Liver (tissue), 9 donors: ENCODE data around the gene GMEB2. TPM values are rescaled to one million over a fixed set of nuclear protein-coding genes. Genes with fewer than 3 reads are reported as not detected.

Experiments
- DNase-seq: peaks from one replicate; pipeline ENCODE4 v3.0.0-alpha.2; 2017; ENCODE audit warnings: low spot score
- H3K27ac ChIP-seq, 2 donors: one replicate each; pipeline ENCODE4 v1.7.0; 2013; ENCODE audit warnings: inconsistent platforms in 2 of 2, low read length in 2 of 2, control low read depth in 1 of 2, low read depth in 1 of 2, mild to moderate bottlenecking in 1 of 2
- H3K27me3 ChIP-seq, 4 donors: one replicate each; pipeline versions ENCODE4 v1.6.1 to v1.7.0; 2013; ENCODE audit warnings: low read length in 3 of 4, inconsistent platforms in 1 of 4, mild to moderate bottlenecking in 1 of 4, moderate library complexity in 1 of 4; ENCODE audit not compliant: control insufficient read depth in 4 of 4, insufficient read depth in 4 of 4
- H3K36me3 ChIP-seq, 4 donors: one replicate each; pipeline versions ENCODE4 v1.6.1 to v1.7.0; 2013; ENCODE audit warnings: low read length in 3 of 4, mild to moderate bottlenecking in 3 of 4, low read depth in 1 of 4, moderate library complexity in 1 of 4; ENCODE audit not compliant: control insufficient read depth in 4 of 4, insufficient read depth in 3 of 4
- H3K4me1 ChIP-seq, 4 donors: one replicate each; pipeline versions ENCODE4 v1.6.1 to v1.7.0; 2013; ENCODE audit warnings: low read length in 3 of 4, mild to moderate bottlenecking in 3 of 4, moderate library complexity in 1 of 4; ENCODE audit not compliant: control insufficient read depth in 4 of 4, insufficient read depth in 4 of 4
- H3K4me3 ChIP-seq, 3 donors: one replicate each; pipeline versions ENCODE4 v1.6.1 to v1.7.0; 2013; ENCODE audit warnings: low read length in 3 of 3, control low read depth in 1 of 3, low read depth in 1 of 3, mild to moderate bottlenecking in 1 of 3
- H3K9ac ChIP-seq, 2 donors: one replicate each; pipeline ENCODE4 v1.7.0; 2013; ENCODE audit warnings: low read length in 2 of 2, mild to moderate bottlenecking in 2 of 2, moderate library complexity in 2 of 2, control low read depth in 1 of 2, low read depth in 1 of 2
- H3K9me3 ChIP-seq, 4 donors: one replicate each; pipeline versions ENCODE4 v1.6.1 to v1.7.0; 2013; ENCODE audit warnings: low read length in 3 of 4; ENCODE audit not compliant: control insufficient read depth in 4 of 4
- HNF4A ChIP-seq, 2 donors: conservative IDR thresholded peaks; 2 replicates each; pipeline ENCODE4 v1.6.1; 2016; ENCODE audit warnings: antibody characterized with exemption in 2 of 2, mild to moderate bottlenecking in 2 of 2
- HNF4G ChIP-seq: IDR thresholded peaks from 2 replicates; pipeline ENCODE4 v1.6.1; 2016; ENCODE audit warnings: antibody characterized with exemption
- NR2F2 ChIP-seq: IDR thresholded peaks from 2 replicates; pipeline ENCODE4 v1.6.1; 2016; ENCODE audit warnings: antibody characterized with exemption
- RAD21 ChIP-seq, 2 donors: IDR thresholded peaks; 2 replicates each; pipeline ENCODE4 v1.6.1; 2016; ENCODE audit warnings: antibody characterized with exemption in 2 of 2, mild to moderate bottlenecking in 2 of 2
- RXRA ChIP-seq, 2 donors: IDR thresholded peaks; 2 replicates each; pipeline ENCODE4 v1.6.1; 2017 to 2018; ENCODE audit warnings: antibody characterized with exemption in 2 of 2, mild to moderate bottlenecking in 1 of 2
- SP1 ChIP-seq: IDR thresholded peaks from 2 replicates; pipeline ENCODE4 v1.6.1; 2018; ENCODE audit warnings: antibody characterized with exemption, mild to moderate bottlenecking
- TAF1 ChIP-seq: conservative IDR thresholded peaks from 2 replicates; pipeline ENCODE4 v1.6.1; 2016; ENCODE audit warnings: antibody characterized with exemption, mild to moderate bottlenecking
- YY1 ChIP-seq: IDR thresholded peaks from 2 replicates; pipeline ENCODE4 v1.6.1; 2016; ENCODE audit warnings: antibody characterized with exemption, mild to moderate bottlenecking
- WGBS: extraction: QIAGEN DNeasy Blood & Tissue Kit; methylation state at CpG from one replicate; pipeline ENCODE4 v1.1.7; 2013; 5-methylcytosine and 5-hydroxymethylcytosine counted together
- polyA plus RNA-seq, 2 donors: library from polyadenylated mRNA; stranded (reverse) in 1 of 2; unstranded in 1 of 2; fragments of 200-250 nt in 1 of 2; fragments of >200 nt in 1 of 2; fragmentation: Nextera tagmentation in 1 of 2; extraction: Ambion mirVana in 1 of 2; gene quantifications; one replicate each; pipeline versions ENCODE4 v1.2.1 to v1.2.3, GENCODE V29; 2013 to 2015
- total RNA-seq, 2 donors: library from RNA; depleted of rRNA; stranded (reverse); fragments of >200 nt; gene quantifications; one replicate each; pipeline ENCODE4 v1.2.3, GENCODE V29; 2014
- TF ChIP-seq, protein P1 (sequence below): fragments of 150-350 bp; IDR thresholded peaks from 2 replicates; pipeline ENCODE4 v1.5.1; 2017; ENCODE audit warnings: improper control_type of control experiment, low read depth, low read length; ENCODE audit not compliant: missing input control
- donor health status: healthy.
- donor health status: healthy.
- donor health status: healthy.
- donor health status: healthy.
- donor health status: healthy.

The GMEB2 gene
- total and polyA plus RNA-seq, 4 donors: 1.3 to 8.6 (median 5.3) TPM

DNA sequence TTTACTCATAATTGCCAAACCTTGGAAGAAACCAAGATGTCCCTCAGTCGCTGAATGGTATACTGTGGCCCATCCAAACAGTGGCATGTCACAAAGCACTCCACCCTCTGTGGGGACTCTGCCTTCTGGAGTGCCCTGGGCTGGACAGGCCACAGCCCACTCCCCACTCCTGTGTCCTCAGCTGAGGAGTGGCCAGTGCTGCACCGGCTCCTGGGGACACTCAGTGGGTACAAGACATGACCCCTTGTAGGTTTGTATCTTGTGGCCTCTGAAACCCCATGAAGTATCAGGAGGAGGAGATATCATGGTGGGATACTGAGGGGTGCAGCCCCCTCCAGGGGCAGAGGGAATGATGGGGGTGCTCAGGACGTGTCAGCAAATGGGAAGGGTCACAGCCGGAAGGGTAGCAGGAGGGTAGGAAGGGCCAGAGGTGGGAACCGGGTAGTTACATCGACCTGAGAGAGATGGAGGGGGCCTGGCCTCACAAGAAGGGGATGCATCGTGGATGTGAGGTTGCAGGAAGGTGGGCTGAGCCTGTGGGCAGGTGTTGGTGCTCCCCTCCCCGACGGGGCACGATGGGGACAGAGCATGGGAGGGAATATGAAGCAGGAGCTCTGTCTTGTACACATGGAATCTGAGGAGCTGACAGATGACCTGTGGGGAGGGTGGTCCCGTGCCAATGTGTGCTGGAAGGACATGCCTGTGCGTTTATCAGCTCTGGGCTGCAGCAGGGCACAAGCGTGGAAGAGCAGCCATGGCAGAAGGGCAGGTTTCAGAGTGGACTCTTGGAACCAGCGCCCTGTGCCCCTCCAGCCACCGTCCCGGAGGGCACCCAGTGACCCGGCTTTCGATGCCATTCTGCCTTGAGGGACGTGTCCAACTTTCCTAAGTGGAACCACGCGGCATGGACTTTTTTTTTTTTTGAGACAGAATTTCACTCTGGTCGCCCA is 41.0 kb downstream of the GMEB2 start:
- H3K27ac ChIP-seq: no peak overlapping the region
- 86% methylated on average over 22 of the region's 22 CpGs for WGBS
- no peaks in the 10 kb centered on the region for H3K9me3 ChIP-seq
- H3K36me3 ChIP-seq: peaks cover 0 to 16% (median 6%) of the 10 kb centered on the region in 4 donors
- TF ChIP-seq, protein P1, sequence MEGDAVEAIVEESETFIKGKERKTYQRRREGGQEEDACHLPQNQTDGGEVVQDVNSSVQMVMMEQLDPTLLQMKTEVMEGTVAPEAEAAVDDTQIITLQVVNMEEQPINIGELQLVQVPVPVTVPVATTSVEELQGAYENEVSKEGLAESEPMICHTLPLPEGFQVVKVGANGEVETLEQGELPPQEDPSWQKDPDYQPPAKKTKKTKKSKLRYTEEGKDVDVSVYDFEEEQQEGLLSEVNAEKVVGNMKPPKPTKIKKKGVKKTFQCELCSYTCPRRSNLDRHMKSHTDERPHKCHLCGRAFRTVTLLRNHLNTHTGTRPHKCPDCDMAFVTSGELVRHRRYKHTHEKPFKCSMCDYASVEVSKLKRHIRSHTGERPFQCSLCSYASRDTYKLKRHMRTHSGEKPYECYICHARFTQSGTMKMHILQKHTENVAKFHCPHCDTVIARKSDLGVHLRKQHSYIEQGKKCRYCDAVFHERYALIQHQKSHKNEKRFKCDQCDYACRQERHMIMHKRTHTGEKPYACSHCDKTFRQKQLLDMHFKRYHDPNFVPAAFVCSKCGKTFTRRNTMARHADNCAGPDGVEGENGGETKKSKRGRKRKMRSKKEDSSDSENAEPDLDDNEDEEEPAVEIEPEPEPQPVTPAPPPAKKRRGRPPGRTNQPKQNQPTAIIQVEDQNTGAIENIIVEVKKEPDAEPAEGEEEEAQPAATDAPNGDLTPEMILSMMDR: no peak
- TF ChIP-seq RXRA (IDR thresholded peaks at IDR 0.05) (no peak), YY1 (no peak), HNF4G (no peak), HNF4A (conservative IDR thresholded peaks at IDR 0.05) (no peak), TAF1 (no peak)
- no peaks in the 10 kb centered on the region for H3K27me3 ChIP-seq
- no peak overlapping the region for H3K9ac ChIP-seq
- H3K4me3 ChIP-seq: no peak overlapping the region
- no peak for DNase-seq
- no peaks in the 10 kb centered on the region for H3K4me1 ChIP-seq

DNA sequence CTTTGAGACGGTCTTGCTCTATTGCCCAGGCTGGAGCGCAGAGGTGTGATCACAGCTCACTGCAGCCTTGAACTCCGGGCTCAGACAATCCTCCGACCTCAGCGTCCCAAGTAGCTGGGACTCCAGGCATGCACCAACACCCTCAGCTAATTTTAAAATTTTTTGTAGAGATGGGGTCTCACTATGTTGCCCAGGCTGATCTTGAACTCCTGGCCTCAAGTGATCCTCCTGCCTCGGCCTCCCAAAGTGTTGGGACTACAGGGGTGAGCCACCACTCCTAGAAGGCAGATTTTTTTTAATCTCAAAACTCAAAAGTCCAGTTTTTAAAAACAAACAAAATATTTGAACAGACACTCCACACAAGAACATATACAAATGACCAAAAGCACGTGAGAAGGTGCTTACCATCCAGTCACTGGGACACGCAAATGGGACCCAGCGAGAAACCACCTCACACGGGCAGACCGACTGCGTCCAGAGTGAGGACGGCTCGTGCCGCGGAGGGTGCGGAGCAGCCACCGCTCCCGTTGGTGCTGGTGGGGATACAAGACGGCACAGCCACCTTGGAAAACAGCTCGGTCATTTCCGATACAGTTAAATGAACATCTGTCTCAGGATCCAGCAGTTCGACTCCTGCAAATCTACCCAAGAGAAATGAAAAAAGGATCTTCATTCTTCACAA is 44.4 kb downstream of the GMEB2 start:
- DNase-seq: no peak
- peaks cover 0 to 4% (median 2%) of the 10 kb centered on the region in 4 donors for H3K4me1 ChIP-seq
- peaks cover 0 to 2% (median 0%) of the 10 kb centered on the region in 4 donors for H3K27me3 ChIP-seq
- 88% methylated on average over 23 of the region's 23 CpGs for WGBS
- TF ChIP-seq SP1: no peak
- no peaks in the 10 kb centered on the region for H3K36me3 ChIP-seq
- no peak overlapping the region for H3K9ac ChIP-seq
- H3K27ac ChIP-seq: no peak overlapping the region
- H3K4me3 ChIP-seq: no peak overlapping the region
- no peaks in the 10 kb centered on the region for H3K9me3 ChIP-seq

DNA sequence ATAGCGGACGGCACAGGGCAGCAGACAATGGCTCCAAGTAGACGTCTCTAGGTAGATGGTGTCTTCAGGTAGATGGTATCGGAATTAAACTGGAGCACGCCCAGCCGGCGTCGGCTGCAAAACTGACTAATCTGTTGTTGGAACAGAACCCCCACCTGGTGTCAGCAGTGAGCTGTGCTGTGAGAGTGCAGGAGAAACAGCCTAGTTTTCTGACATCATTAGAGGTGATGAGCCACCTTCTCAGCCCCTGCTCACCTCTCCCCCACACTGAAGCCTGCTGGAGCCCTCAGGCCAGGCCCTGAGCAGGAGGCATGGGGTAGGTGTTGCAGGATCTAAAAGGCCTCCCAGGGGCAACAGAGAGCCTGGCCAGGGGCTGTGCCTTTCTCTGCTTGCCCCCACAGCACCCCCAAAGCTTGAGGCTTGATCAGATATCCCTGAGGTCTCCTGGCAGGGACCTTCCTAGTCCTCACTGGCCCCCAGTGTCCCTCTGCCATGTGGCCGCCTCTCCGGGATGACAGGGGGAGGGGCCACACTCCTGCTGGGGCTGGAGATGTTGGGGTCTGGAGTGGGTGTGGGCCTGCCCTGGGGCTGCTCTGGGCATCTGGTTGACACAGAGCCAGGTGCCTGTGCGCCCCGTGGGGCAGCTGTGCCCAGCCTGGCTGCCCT is 46.0 kb downstream of the GMEB2 start:
- H3K4me1 ChIP-seq: peaks cover 2 to 8% (median 4%) of the 10 kb centered on the region in 4 donors
- no peak overlapping the region for H3K27ac ChIP-seq
- no peak for DNase-seq

More for the DNA sequence above, 46.0 kb downstream of the GMEB2 start:
- Histone ChIP-seq H3K9me3 (no peaks in the 10 kb centered on the region), H3K4me3 (no peak overlapping the region), H3K36me3 (no peaks in the 10 kb centered on the region), H3K9ac (no peak overlapping the region), H3K27me3 (peaks cover 0 to 2% (median 0%) of the 10 kb centered on the region in 4 donors)
- no peak for TF ChIP-seq NR2F2
- TF ChIP-seq RAD21 (IDR thresholded peaks at IDR 0.05): peak; percentile 66 to 74
- TF ChIP-seq, protein P1: peak; percentile 28
- 61% methylated on average over 12 of the region's 12 CpGs for whole genome bisulfite sequencing
